Gastrocnemius medialis (tissue), 4 donors: ENCODE results near the gene KLK5.

ENCODE experiments used
- CTCF ChIP-seq, 5 experiments: fragments of 450-650 bp in 3 of 5; fragments of 200-600 bp in 2 of 5; sonication (generic) in 2 of 5; IDR thresholded peaks in 4 of 5; conservative IDR thresholded peaks in 1 of 5; 1 replicate in 4 of 5; 2 replicates in 1 of 5; pipeline ENCODE4 v1.5.1; 2016 to 2019; ENCODE audit warnings: antibody characterized with exemption in 5 of 5, mild to moderate bottlenecking in 3 of 5, moderate library complexity in 3 of 5
- POLR2A ChIP-seq, 2 donors: fragments of 450-650 bp; IDR thresholded peaks; one replicate each; pipeline ENCODE4 v1.6.1; 2017; ENCODE audit warnings: antibody characterized with exemption in 2 of 2, mild to moderate bottlenecking in 2 of 2, moderate library complexity in 2 of 2

- no peak for TF ChIP-seq CTCF (IDR thresholded peaks at IDR 0.05 in 4 of 5, conservative IDR thresholded peaks at IDR 0.05 in 1 of 5)
- no peak for TF ChIP-seq POLR2A (IDR thresholded peaks at IDR 0.05)
Observed at GRCh38 chr19:50994129-50994528, 41.3 kb upstream of the KLK5 start.
